ENCODE data around the gene KPNA2.
A peak's percentile ranks its signal among the peaks of the same experiment; 100 is the strongest.
"Not testable (repeated sequence)": the region's sequence is repeated elsewhere in the genome, so short reads cannot be mapped to it uniquely, and the experiment has no call there.

Gene KPNA2

GRCh38 chr17:68057531-68057952 lies 22.0 kb downstream of the KPNA2 start:
- DNase-seq (ENCODE audit: low read depth in 2 of 2) = peak; percentile 13 to 17

GRCh38 chr17:68060336-68060735 lies 24.8 kb downstream of the KPNA2 start:
- DNase-seq (ENCODE audit: low read depth in 2 of 2) = no peak

GRCh38 chr17:68061512-68062313 lies 26.2 kb downstream of the KPNA2 start:
- no peak for DNase-seq (ENCODE audit: low read depth in 2 of 2)

- DNase-seq (ENCODE audit: low read depth in 2 of 2) = not testable (repeated sequence)
Measured at GRCh38 chr17:68065366-68065765, 29.8 kb downstream of the KPNA2 start.

- not testable (repeated sequence) for DNase-seq (ENCODE audit: low read depth in 2 of 2)
Measured at GRCh38 chr17:68068512-68068911, 33.0 kb downstream of the KPNA2 start.

- DNase-seq (ENCODE audit: low read depth in 2 of 2) = not testable (repeated sequence)
Measured at GRCh38 chr17:68070582-68071444, 35.3 kb downstream of the KPNA2 start.

- DNase-seq (ENCODE audit: low read depth in 2 of 2) = no peak
Measured at GRCh38 chr17:68074279-68074678, 38.7 kb downstream of the KPNA2 start.

GRCh38 chr17:68075953-68076607 lies 40.5 kb downstream of the KPNA2 start:
- not testable (repeated sequence) for DNase-seq (ENCODE audit: low read depth in 2 of 2)

GRCh38 chr17:68077498-68077897 lies 42.0 kb downstream of the KPNA2 start:
- DNase-seq (ENCODE audit: low read depth in 2 of 2) = not testable (repeated sequence)

- DNase-seq (ENCODE audit: low read depth in 2 of 2) = no peak
Measured at GRCh38 chr17:68080411-68081150, 45.0 kb downstream of the KPNA2 start.

- DNase-seq (ENCODE audit: low read depth in 2 of 2) = not testable (repeated sequence)
Measured at GRCh38 chr17:68081305-68082265, 46.0 kb downstream of the KPNA2 start.

- no peak for DNase-seq (ENCODE audit: low read depth in 2 of 2)
Measured at GRCh38 chr17:68085771-68086381, 50.3 kb downstream of the KPNA2 start.

GRCh38 chr17:68086666-68087065 lies 51.1 kb downstream of the KPNA2 start:
- DNase-seq (ENCODE audit: low read depth in 2 of 2) = not testable (repeated sequence)

GRCh38 chr17:68087131-68087623 lies 51.6 kb downstream of the KPNA2 start:
- peak in 1 of 2 donors; percentile 26 for DNase-seq (ENCODE audit: low read depth in 2 of 2)

- no peak for DNase-seq (ENCODE audit: low read depth in 2 of 2)
Measured at GRCh38 chr17:68087851-68088250, 52.3 kb downstream of the KPNA2 start.

- DNase-seq (ENCODE audit: low read depth in 2 of 2) = no peak
Measured at GRCh38 chr17:68089881-68090280, 54.3 kb downstream of the KPNA2 start.

- no peak for DNase-seq (ENCODE audit: low read depth in 2 of 2)
Measured at GRCh38 chr17:68094481-68095078, 59.0 kb downstream of the KPNA2 start.

GRCh38 chr17:68095205-68095811 lies 59.8 kb downstream of the KPNA2 start:
- DNase-seq (ENCODE audit: low read depth in 2 of 2) = no peak

- DNase-seq (ENCODE audit: low read depth in 2 of 2) = no peak
Measured at GRCh38 chr17:68096111-68096510, 60.6 kb downstream of the KPNA2 start.

All from stimulated activated CD8-positive, alpha-beta memory T cell treated with anti-CD3 and anti-CD28 coated beads, Interleukin-7, amount 100 ng/mL, for 4 hours (primary cell).